Muscle of leg (tissue), 11 donors: ENCODE data around the gene SYT1. TPM values are rescaled to one million over a fixed set of nuclear protein-coding genes. Genes with fewer than 3 reads are reported as not detected.
A peak's percentile ranks its signal among the peaks of the same experiment; 100 is the strongest.

Experiments
- DNase-seq: peaks from one replicate; pipeline ENCODE4 v3.0.0; 2013
- H3K27ac ChIP-seq: one replicate; pipeline ENCODE4 v1.5.1; 2013; ENCODE audit warnings: mild to moderate bottlenecking, low read length, control low read depth
- H3K27me3 ChIP-seq: one replicate; pipeline ENCODE4 v1.6.1; 2013; ENCODE audit warnings: low read length; ENCODE audit not compliant: control insufficient read depth, insufficient read depth
- H3K36me3 ChIP-seq: one replicate; pipeline ENCODE4 v1.6.1; 2013; ENCODE audit warnings: low read length; ENCODE audit not compliant: control insufficient read depth, insufficient read depth
- H3K4me1 ChIP-seq: one replicate; pipeline ENCODE4 v1.6.1; 2013; ENCODE audit warnings: low read length; ENCODE audit not compliant: control insufficient read depth, insufficient read depth
- H3K4me3 ChIP-seq: one replicate; pipeline ENCODE4 v1.5.1; 2013; ENCODE audit warnings: low read length, control low read depth
- H3K9me3 ChIP-seq: replicated peaks from 2 replicates; pipeline ENCODE4 v1.6.1; 2013; ENCODE audit warnings: low read depth, low read length; ENCODE audit not compliant: control insufficient read depth
- WGBS: methylation state at CpG from one replicate; pipeline ENCODE4 v1.1.5; 2013; ENCODE audit warnings: missing lambda C conversion rate; ENCODE audit not compliant: insufficient coverage; 5-methylcytosine and 5-hydroxymethylcytosine counted together
- polyA plus RNA-seq, 8 donors: library from polyadenylated mRNA; unstranded; fragments of 120-200 nt; gene quantifications; one replicate each; pipeline versions ENCODE4 v1.2.1 to v1.2.3, GENCODE V29; 2013; ENCODE audit warnings: inconsistent platforms in 1 of 8, low replicate concordance in 1 of 8; ENCODE audit not compliant: insufficient read length in 8 of 8, insufficient read depth in 1 of 8
- total RNA-seq: library from RNA; stranded (reverse); fragments of 120-200 nt; gene quantifications from one replicate; pipeline ENCODE4 v1.2.4, GENCODE V29; 2013

SYT1 gene
- total and polyA plus RNA-seq, 9 donors = 1.1 to 2.5 (median 1.8) TPM

GRCh38 chr12:78886719-78887407 is 22.3 kb downstream of the SYT1 start:
- 80% methylated on average over 1 of the region's 7 CpGs for WGBS
- no peak for DNase-seq
- no peak overlapping the region for H3K4me3 ChIP-seq
- H3K4me1 ChIP-seq = no peaks in the 10 kb centered on the region
- H3K27me3 ChIP-seq = no peaks in the 10 kb centered on the region
- no peaks in the 10 kb centered on the region for H3K36me3 ChIP-seq
- no peak overlapping the region for H3K27ac ChIP-seq
- H3K9me3 ChIP-seq = no peaks in the 10 kb centered on the region

- no peak for DNase-seq
- Histone ChIP-seq H3K27me3 (no peaks in the 10 kb centered on the region), H3K27ac (no peak overlapping the region), H3K4me3 (no peak overlapping the region), H3K9me3 (no peaks in the 10 kb centered on the region), H3K36me3 (no peaks in the 10 kb centered on the region), H3K4me1 (no peaks in the 10 kb centered on the region)
- WGBS = no CpG with 5 or more reads among the region's 3 CpGs
These were observed 22.9 kb downstream of the SYT1 start for GRCh38 chr12:78887444-78887843.

- WGBS = no CpG with 5 or more reads among the region's 3 CpGs
- no peaks in the 10 kb centered on the region for H3K9me3 ChIP-seq
- no peak overlapping the region for H3K27ac ChIP-seq
- DNase-seq = peak; percentile 1
- no peaks in the 10 kb centered on the region for H3K27me3 ChIP-seq
- no peaks in the 10 kb centered on the region for H3K36me3 ChIP-seq
- no peaks in the 10 kb centered on the region for H3K4me1 ChIP-seq
- no peak overlapping the region for H3K4me3 ChIP-seq
These were observed 24.0 kb downstream of the SYT1 start for GRCh38 chr12:78888568-78888967.

DNA sequence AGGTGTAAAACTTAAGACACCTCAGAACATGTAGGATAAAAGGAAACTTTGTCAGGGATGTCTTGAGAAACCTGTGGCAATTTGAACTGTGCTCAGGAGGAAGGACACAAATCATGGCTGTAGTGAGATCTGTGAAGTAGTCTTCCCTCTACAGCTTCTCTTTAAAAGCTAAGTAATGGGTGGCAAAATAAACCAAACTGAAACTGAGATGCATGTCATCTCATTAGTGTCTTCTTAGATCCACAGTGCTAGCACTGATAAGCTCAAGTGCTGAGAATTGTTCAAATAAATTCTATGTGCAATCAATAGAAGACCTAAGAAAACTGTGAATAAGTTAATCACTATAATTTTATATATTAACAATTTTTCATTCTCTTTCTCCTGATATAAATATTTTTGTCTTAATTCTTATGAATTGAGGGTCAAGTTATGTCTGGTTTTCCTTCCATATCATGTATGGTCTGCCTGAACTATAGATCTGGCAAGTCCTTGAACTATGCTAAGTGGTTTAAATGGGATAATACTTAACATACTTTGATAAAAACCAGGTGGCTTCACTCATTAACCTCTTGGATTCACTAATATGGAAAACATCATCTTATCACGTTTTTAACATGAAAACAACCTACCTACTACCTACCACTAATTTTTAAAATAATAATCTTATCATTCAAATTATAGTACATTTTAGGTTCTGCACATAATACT is 27.2 kb downstream of the SYT1 start:
- no CpG with 5 or more reads among the region's 1 CpG for WGBS
- DNase-seq = no peak
- H3K4me1 ChIP-seq = no peaks in the 10 kb centered on the region

DNA sequence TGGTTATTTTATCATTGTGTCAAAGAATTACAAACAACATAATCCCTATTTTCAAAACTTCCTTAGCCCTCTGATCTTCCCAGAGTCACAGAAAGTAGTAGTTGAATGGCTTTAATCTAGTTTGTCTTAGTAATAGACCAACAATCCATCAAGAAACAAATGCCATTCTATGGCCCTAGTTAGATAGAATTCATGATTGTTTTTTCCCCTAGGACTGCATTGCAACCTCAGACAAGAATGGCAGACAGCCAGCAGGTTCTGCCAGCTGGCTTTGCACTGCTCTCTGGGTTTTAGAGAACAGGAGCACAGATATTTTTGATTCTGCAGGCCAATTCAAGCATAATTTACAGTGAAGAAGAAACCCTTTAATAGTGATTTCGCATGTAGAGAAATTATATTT is 33.8 kb downstream of the SYT1 start:
- H3K36me3 ChIP-seq = no peaks in the 10 kb centered on the region
- H3K27me3 ChIP-seq = no peaks in the 10 kb centered on the region
- no peak overlapping the region for H3K4me3 ChIP-seq
- H3K27ac ChIP-seq = no peak overlapping the region
- WGBS = no CpG with 5 or more reads among the region's 1 CpG
- no peaks in the 10 kb centered on the region for H3K9me3 ChIP-seq
- H3K4me1 ChIP-seq = no peaks in the 10 kb centered on the region
- peak; percentile 55 for DNase-seq

More for the DNA sequence above, 27.2 kb downstream of the SYT1 start:
- Histone ChIP-seq H3K9me3 (no peaks in the 10 kb centered on the region), H3K27ac (no peak overlapping the region), H3K36me3 (no peaks in the 10 kb centered on the region), H3K4me3 (no peak overlapping the region), H3K27me3 (no peaks in the 10 kb centered on the region)

DNA sequence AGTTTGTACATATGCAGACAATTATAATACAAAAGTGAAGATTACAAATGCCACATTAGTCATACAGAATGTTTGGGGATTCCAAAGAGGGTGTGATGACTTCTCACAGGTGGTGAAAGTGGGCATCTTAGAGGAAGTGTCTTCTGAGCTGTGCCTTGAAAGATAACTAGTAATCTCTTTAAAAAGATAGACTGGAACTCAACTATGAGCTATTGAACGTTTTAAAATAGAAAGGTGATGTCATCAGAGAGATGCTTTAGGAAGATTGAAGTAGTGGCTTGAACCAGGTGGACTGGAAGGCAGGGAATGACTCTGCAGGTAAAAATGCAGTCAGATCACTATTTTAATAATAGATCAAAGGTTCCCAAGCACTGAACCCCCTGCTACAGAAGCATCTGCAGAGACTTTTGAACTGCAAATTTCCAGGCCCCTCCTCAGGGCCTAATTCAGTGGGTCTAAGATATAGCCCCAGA is 50.3 kb downstream of the SYT1 start:
- Histone ChIP-seq H3K9me3 (no peaks in the 10 kb centered on the region), H3K27me3 (no peaks in the 10 kb centered on the region), H3K36me3 (no peaks in the 10 kb centered on the region), H3K4me3 (no peak overlapping the region), H3K4me1 (peaks cover 4% of the 10 kb centered on the region), H3K27ac (no peak overlapping the region)
- WGBS = no CpG with 5 or more reads among the region's 1 CpG
- DNase-seq = no peak

DNA sequence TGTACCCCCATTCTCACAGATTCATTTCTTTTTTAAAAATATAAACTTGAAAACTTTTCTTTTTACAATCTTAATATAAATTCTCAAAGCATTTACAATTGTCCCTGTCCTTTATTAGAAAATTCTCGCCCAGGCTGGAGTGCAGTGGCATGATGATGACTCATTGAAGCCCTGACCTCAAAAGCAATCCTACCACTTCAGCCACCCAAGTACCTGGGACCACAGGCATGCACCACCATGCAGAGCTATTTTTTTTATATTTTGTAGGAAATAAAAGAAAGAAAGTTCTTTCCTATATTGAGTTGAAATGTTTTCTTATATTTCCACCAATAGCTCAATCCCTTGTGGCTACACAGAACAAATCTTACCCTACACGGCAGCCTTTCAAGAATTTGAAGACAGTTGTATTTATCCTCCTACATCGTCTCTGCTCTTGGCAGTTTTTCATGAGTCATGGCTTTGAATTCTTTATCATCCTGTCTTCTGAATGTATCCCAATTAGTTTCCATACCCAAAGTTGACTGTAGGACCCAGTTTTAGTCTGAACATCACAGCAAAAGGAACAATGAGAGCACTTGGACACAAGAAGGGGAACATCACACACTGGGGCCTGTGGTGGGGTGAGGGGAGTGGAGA is 52.4 kb downstream of the SYT1 start:
- Histone ChIP-seq H3K27ac (no peak overlapping the region), H3K27me3 (no peaks in the 10 kb centered on the region), H3K36me3 (no peaks in the 10 kb centered on the region), H3K4me1 (peaks cover 4% of the 10 kb centered on the region), H3K4me3 (no peak overlapping the region), H3K9me3 (no peaks in the 10 kb centered on the region)
- DNase-seq = no peak
- WGBS = 38% methylated on average over 1 of the region's 3 CpGs

DNA sequence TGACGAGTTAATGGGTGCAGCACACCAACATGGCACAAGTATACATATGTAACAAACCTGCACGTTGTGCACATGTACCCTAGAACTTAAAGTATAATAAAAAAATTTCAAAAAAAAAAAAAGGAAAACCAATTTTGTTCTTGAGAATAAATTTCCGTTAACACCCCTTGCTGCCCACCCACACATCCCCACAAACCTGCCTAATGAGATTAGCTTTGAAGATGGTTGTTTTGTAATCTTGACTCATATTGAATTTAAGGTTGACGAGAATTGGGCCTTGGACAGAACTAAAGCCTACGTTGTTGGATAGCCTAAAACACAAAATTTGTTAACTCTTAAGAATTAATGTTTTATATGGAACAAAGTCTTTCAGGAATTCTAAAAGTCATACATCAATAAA is 52.9 kb downstream of the SYT1 start:
- no CpG with 5 or more reads among the region's 5 CpGs for WGBS
- Histone ChIP-seq H3K4me3 (no peak overlapping the region), H3K27ac (no peak overlapping the region), H3K4me1 (peaks cover 4% of the 10 kb centered on the region), H3K36me3 (no peaks in the 10 kb centered on the region), H3K9me3 (no peaks in the 10 kb centered on the region), H3K27me3 (no peaks in the 10 kb centered on the region)
- DNase-seq = no peak

- Histone ChIP-seq H3K9me3 (no peaks in the 10 kb centered on the region), H3K4me1 (peaks cover 4% of the 10 kb centered on the region), H3K36me3 (no peaks in the 10 kb centered on the region), H3K27ac (no peak overlapping the region), H3K4me3 (no peak overlapping the region), H3K27me3 (no peaks in the 10 kb centered on the region)
- WGBS = 40% methylated on average over 1 of the region's 2 CpGs
- peak; percentile 62 for DNase-seq
These were observed 53.7 kb downstream of the SYT1 start for GRCh38 chr12:78918268-78918667.
